GM18909 (cell line): ENCODE measurements around the gene MISP.

Experiments
- ATAC-seq: cut with Tn5 transposase; IDR thresholded peaks from one replicate; pipeline ENCODE4 v1.9.1; 2021; ENCODE audit warnings: mild to moderate bottlenecking; ENCODE audit not compliant: unreplicated experiment, poor library complexity

MISP gene

GRCh38 chr19:805600-806550 is 55.0 kb downstream of the MISP start:
- no peak for ATAC-seq

- ATAC-seq: no peak
These were observed 56.0 kb downstream of the MISP start for GRCh38 chr19:806815-807421.

GRCh38 chr19:807627-808422 is 56.9 kb downstream of the MISP start:
- ATAC-seq: no peak

- no peak for ATAC-seq
These were observed 57.5 kb downstream of the MISP start for GRCh38 chr19:808423-808775.

- no peak for ATAC-seq
These were observed 59.4 kb downstream of the MISP start for GRCh38 chr19:810077-810855.

- no peak for ATAC-seq
These were observed 60.1 kb downstream of the MISP start for GRCh38 chr19:810883-811489.

GRCh38 chr19:811506-812048 is 60.7 kb downstream of the MISP start:
- no peak for ATAC-seq

GRCh38 chr19:812049-812746 is 61.3 kb downstream of the MISP start:
- ATAC-seq: no peak

GRCh38 chr19:812747-813218 is 61.9 kb downstream of the MISP start:
- ATAC-seq: no peak

GRCh38 chr19:813219-814151 is 62.6 kb downstream of the MISP start:
- ATAC-seq: no peak
